DOHH2 (cell line): ENCODE data around the gene SEMG2.

Source experiments
- H3F3A ChIP-seq: fragments of 200-600 bp; sonication (generic), shearing (Covaris generic); 2 replicates; pipeline ENCODE4 v1.6.0; 2016; ENCODE audit warnings: antibody characterized with exemption, mild to moderate bottlenecking; ENCODE audit not compliant: control insufficient read depth, insufficient read depth
- H3K27ac ChIP-seq: fragments of 200-600 bp; sonication (generic); 2 replicates; pipeline ENCODE4 v1.5.1; 2014; ENCODE audit warnings: low read depth, mild to moderate bottlenecking, low read length, moderate library complexity
- H3K27me3 ChIP-seq: fragments of 200-600 bp; sonication (generic); 2 replicates; pipeline ENCODE4 v1.6.1; 2014; ENCODE audit warnings: mild to moderate bottlenecking, low read length, mixed read lengths; ENCODE audit not compliant: control insufficient read depth
- H3K36me3 ChIP-seq: fragments of 200-600 bp; sonication (generic); 2 replicates; pipeline ENCODE4 v1.6.1; 2014; ENCODE audit warnings: mild to moderate bottlenecking, low read length, moderate library complexity, mixed read lengths; ENCODE audit not compliant: control insufficient read depth
- H3K4me1 ChIP-seq: fragments of 200-600 bp; sonication (generic); 2 replicates; pipeline ENCODE4 v1.6.1; 2014; ENCODE audit warnings: mild to moderate bottlenecking, low read length, mixed read lengths; ENCODE audit not compliant: control insufficient read depth
- H3K4me2 ChIP-seq: fragments of 200-600 bp; sonication (generic); 2 replicates; pipeline ENCODE4 v1.6.0; 2014; ENCODE audit warnings: mild to moderate bottlenecking, low read length, moderate library complexity
- H3K4me3 ChIP-seq: fragments of 200-600 bp; sonication (generic); 2 replicates; pipeline ENCODE4 v1.5.1; 2014; ENCODE audit warnings: mild to moderate bottlenecking, low read length, mixed read lengths
- H3K79me2 ChIP-seq: fragments of 200-600 bp; sonication (generic); 2 replicates; pipeline ENCODE4 v1.6.1; 2014; ENCODE audit warnings: mild to moderate bottlenecking, low read length, mixed read lengths; ENCODE audit not compliant: control insufficient read depth
- H3K9me2 ChIP-seq: fragments of 200-600 bp; sonication (generic); replicated peaks from 2 replicates; pipeline ENCODE4 v1.6.1; 2014; ENCODE audit warnings: mild to moderate bottlenecking, low read length, mixed read lengths; ENCODE audit not compliant: control insufficient read depth
- H3K9me3 ChIP-seq: fragments of 200-600 bp; sonication (generic); 2 replicates; pipeline ENCODE4 v1.6.1; 2014; ENCODE audit warnings: antibody characterized with exemption, low read length, mixed read lengths; ENCODE audit not compliant: control insufficient read depth, insufficient read depth
- H4K20me1 ChIP-seq: fragments of 200-600 bp; sonication (generic); 2 replicates; pipeline ENCODE4 v1.6.0; 2014; ENCODE audit warnings: low read depth, mild to moderate bottlenecking, antibody characterized with exemption, low read length, moderate library complexity; ENCODE audit not compliant: control insufficient read depth, insufficient read depth
- CTCF ChIP-seq: fragments of 200-600 bp; sonication (generic); IDR thresholded peaks from one replicate; pipeline ENCODE4 v1.5.1; 2014; ENCODE audit warnings: antibody characterized with exemption, mild to moderate bottlenecking, low read depth, low read length; ENCODE audit not compliant: poor library complexity, severe bottlenecking
- EZH2phosphoT487 ChIP-seq: fragments of 200-600 bp; sonication (generic); IDR thresholded peaks from 2 replicates; pipeline ENCODE4 v1.6.1; 2017; ENCODE audit warnings: borderline replicate concordance, mild to moderate bottlenecking, antibody characterized with exemption, low read length, moderate library complexity, mixed read lengths

SEMG2 gene

GRCh38 chr20:45254383-45255262 is 33.5 kb downstream of the SEMG2 start, which contains the start of gene SLPI:
Gene SLPI (minus strand): TSS chr20:45254564. CDS start chr20:45254543, 21 bp downstream.
- Histone ChIP-seq H3K4me3 (no peak within 1 kb of the TSS), H3K9me3 (no peaks in the 10 kb centered on the region), H3K9me2 (no peaks in the 10 kb centered on the region), H3K27ac (no peak within 1 kb of the TSS), H3K4me1 (no peaks in the 10 kb centered on the region), H3K36me3 (no peaks in the 10 kb centered on the region), H3F3A (no peaks in the 10 kb centered on the region), H3K79me2 (no peaks in the 10 kb centered on the region), H3K4me2 (no peak within 1 kb of the TSS), H4K20me1 (no peaks in the 10 kb centered on the region), H3K27me3 (peaks cover 33% of the 10 kb centered on the region)
- TF ChIP-seq CTCF (no peak), EZH2phosphoT487 (no peak)

DNA sequence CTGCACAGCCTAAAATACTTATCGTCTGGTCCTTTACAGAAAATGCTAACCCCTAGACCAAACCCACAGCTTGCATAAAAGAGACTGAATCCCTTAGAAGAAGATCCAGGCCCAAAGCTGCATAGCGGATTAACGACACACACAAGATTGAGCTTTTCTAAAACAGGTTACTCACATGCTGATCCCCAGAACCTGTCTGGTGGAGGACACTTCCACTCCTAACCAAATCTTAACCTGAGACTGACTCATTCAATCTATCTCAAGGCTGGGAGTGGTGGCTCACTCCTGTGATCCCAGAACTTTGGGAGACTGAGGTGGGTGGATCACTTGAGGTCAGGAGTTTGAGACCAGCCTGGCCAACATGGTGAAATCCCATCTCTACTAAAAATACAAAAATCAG is 36.0 kb downstream of the SEMG2 start:
- Histone ChIP-seq H4K20me1 (no peaks in the 10 kb centered on the region), H3K4me2 (no peak overlapping the region), H3K9me3 (no peaks in the 10 kb centered on the region), H3F3A (no peaks in the 10 kb centered on the region), H3K27me3 (peaks cover 34% of the 10 kb centered on the region), H3K9me2 (no peaks in the 10 kb centered on the region), H3K27ac (no peak overlapping the region), H3K4me3 (no peak overlapping the region), H3K4me1 (no peaks in the 10 kb centered on the region), H3K36me3 (no peaks in the 10 kb centered on the region), H3K79me2 (no peaks in the 10 kb centered on the region)
- TF ChIP-seq EZH2phosphoT487 (no peak), CTCF (no peak)

DNA sequence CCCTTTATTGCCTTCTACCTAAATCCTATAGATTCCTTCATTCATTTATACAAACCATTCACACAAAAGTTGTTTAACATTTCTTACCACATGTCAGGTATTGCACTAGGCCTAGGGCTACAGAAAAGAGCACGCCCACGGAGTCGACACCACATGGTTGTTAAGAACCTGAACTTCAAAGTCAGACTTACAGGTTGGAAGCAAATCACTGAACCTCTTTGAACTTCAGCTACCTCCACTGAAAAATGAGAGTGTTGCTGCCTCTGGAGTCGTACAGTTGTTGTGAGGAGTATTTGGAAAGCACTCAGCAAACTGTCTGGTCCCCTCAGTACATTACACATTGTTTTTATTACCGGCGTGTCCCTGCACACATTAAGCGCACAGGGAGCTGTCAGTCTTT is 36.5 kb downstream of the SEMG2 start:
- no peak for TF ChIP-seq EZH2phosphoT487
- no peak for TF ChIP-seq CTCF

More for the DNA sequence above, 36.5 kb downstream of the SEMG2 start:
- Histone ChIP-seq H3K79me2 (no peaks in the 10 kb centered on the region), H3K27ac (no peak overlapping the region), H3K27me3 (peaks cover 32% of the 10 kb centered on the region), H3F3A (no peaks in the 10 kb centered on the region), H4K20me1 (no peaks in the 10 kb centered on the region), H3K4me1 (no peaks in the 10 kb centered on the region), H3K9me2 (no peaks in the 10 kb centered on the region), H3K36me3 (no peaks in the 10 kb centered on the region), H3K4me2 (no peak overlapping the region), H3K9me3 (no peaks in the 10 kb centered on the region), H3K4me3 (no peak overlapping the region)
